NT2/D1 (cell line): ENCODE results near the gene TRAF7.

Experiments
- SUZ12 ChIP-seq: IDR thresholded peaks from 2 replicates; pipeline ENCODE4 v1.6.1; 2011; ENCODE audit not compliant: insufficient read length, insufficient read depth; ENCODE audit errors: extremely low read depth
- YY1 ChIP-seq: IDR thresholded peaks from 2 replicates; pipeline ENCODE4 v1.6.1; 2011; ENCODE audit not compliant: insufficient read length, insufficient read depth
- ZNF274 ChIP-seq: IDR thresholded peaks from 2 replicates; pipeline ENCODE4 v1.6.1; 2011; ENCODE audit warnings: mild to moderate bottlenecking, low read depth, low read length

- TF ChIP-seq ZNF274: no peak
- TF ChIP-seq SUZ12: no peak
- TF ChIP-seq YY1: no peak
Observed at GRCh38 chr16:2152695-2153506, 2.7 kb upstream of the TRAF7 start.
